ENCODE results near the gene LYST.

LYST gene

DNA sequence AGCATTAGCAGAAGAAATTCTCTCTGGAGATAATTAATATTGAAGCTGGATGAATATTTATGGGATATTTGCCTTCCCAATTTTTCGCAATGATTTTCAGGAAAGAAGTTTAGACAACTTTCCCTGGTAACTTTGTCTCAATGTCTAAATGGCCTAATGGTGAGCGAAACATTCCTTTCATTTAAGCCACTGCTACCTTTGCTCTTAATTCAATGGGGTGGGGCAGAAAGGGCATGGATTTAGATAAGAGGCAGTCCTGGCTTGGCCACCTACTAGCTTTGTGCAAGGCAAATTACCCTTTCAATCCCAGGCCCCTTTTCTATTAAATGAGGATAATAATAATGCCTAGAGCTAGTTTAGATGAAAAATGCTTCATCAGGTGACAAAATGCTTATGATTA, 27.1 kb upstream of the LYST start:
- no peaks in the 10 kb centered on the region for H3K36me3 ChIP-seq
- no peak overlapping the region for H3K4me3 ChIP-seq
- H3K27me3 ChIP-seq = no peaks in the 10 kb centered on the region
- peaks cover 0 to 60% (median 40%) of the 10 kb centered on the region in 10 experiments; a peak in 16 of 20 replicates for H3K4me1 ChIP-seq
- 0 out of 22 replicates have a peak, but pooled peaks cover 0 to 6% (median 0%) of the 10 kb centered on the region in 11 experiments for H3K9me3 ChIP-seq (replicated peaks in 1 of 11)
- H3K9ac ChIP-seq = no peak overlapping the region
- H3K27ac ChIP-seq = peak overlapping the region in 2 of 11 experiments; percentile 78 to 81; a peak in 4 of 22 replicates
- H3K4me2 ChIP-seq = peak overlapping the region in 6 of 11 experiments; percentile 60 to 92 (median 74); a peak in 9 of 22 replicates
- H4K20me1 ChIP-seq = no peaks in the 10 kb centered on the region
- no peak for TF ChIP-seq Cebpa-rat (IDR thresholded peaks at IDR 0.05)

DNA sequence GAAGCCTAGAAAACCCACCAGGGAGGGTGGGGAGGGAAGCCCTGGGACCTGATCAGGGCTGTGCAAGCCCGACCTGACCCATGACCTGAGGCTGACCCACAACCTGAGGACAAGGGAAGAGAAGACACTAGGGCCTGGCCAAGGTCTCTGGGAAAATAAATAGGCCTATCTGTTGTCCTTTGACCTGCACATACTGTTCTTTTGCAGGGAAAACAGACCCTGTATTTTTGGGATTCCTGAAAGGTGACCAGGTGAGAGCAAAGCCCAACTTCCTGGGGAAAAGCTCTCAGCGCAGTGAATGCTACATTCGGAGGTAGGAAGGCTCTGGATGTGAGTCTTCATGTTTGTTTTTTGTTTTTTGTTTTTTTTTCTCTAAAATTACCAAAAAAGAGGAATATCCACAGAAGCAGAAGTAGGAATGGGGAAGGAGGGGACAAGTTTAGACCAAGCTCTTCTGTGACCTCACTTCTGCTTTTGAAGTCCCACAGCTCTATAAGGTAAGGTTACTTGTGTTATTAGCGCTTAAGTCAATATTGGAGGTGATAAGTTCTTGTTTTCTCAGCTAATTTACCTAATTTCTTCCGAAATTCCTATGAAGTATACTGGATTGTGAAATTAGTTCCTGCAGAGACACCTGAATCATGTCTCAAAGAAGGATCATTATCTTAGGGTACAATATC, 26.2 kb upstream of the LYST start:
- H3K27ac ChIP-seq = peak overlapping the region in 8 of 11 experiments; percentile 11 to 81 (median 68); a peak in 14 of 22 replicates
- no peaks in the 10 kb centered on the region for H3K27me3 ChIP-seq
- H3K4me1 ChIP-seq = peaks cover 0 to 56% (median 33%) of the 10 kb centered on the region in 10 experiments; a peak in 14 of 20 replicates
- H3K9ac ChIP-seq = peak overlapping the region in 6 of 11 experiments; percentile 35 to 72 (median 66); a peak in 11 of 22 replicates
- 0 out of 22 replicates have a peak, but pooled peaks cover 0 to 6% (median 0%) of the 10 kb centered on the region in 11 experiments for H3K9me3 ChIP-seq (replicated peaks in 1 of 11)
- peak overlapping the region in 7 of 11 experiments; percentile 55 to 92 (median 73); a peak in 14 of 22 replicates for H3K4me2 ChIP-seq
- H3K36me3 ChIP-seq = no peaks in the 10 kb centered on the region
- H3K4me3 ChIP-seq = no peak overlapping the region
- no peak for TF ChIP-seq Cebpa-rat (IDR thresholded peaks at IDR 0.05)
- H4K20me1 ChIP-seq = no peaks in the 10 kb centered on the region

DNA sequence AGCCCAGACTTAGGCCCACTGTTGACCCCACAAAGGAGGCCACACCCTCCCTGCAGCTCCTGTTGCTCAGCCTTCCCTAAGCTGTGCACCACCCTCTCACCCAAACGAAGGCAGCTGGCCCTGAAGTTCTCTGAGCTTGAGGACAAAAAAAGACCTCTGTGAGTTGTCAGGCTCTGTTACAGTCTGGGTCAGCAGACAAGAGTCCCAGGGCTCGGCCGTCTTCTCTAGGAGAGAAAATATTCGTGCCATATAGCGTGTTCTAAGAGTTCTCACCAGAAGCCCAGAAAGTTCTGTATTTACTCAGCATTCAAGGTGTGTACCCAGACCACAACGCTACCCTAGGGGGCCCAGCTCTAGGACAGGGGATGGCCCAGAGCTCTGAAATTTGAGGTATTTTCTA, 25.5 kb upstream of the LYST start:
- Histone ChIP-seq H3K9me3 (replicated peaks in 1 of 11) (0 out of 22 replicates have a peak, but pooled peaks cover 0 to 4% (median 0%) of the 10 kb centered on the region in 11 experiments), H3K27ac (peak overlapping the region in 9 of 11 experiments; percentile 4 to 81 (median 63); a peak in 15 of 22 replicates), H3K27me3 (no peaks in the 10 kb centered on the region), H3K4me3 (no peak overlapping the region), H3K4me2 (peak overlapping the region in 7 of 11 experiments; percentile 0 to 92 (median 73); a peak in 12 of 22 replicates), H3K9ac (peak overlapping the region in 5 of 11 experiments; percentile 35 to 72 (median 67); a peak in 8 of 22 replicates), H3K4me1 (peaks cover 0 to 56% (median 27%) of the 10 kb centered on the region in 10 experiments; a peak in 14 of 20 replicates), H3K36me3 (no peaks in the 10 kb centered on the region), H4K20me1 (no peaks in the 10 kb centered on the region)
- TF ChIP-seq Cebpa-rat (IDR thresholded peaks at IDR 0.05) = no peak

DNA sequence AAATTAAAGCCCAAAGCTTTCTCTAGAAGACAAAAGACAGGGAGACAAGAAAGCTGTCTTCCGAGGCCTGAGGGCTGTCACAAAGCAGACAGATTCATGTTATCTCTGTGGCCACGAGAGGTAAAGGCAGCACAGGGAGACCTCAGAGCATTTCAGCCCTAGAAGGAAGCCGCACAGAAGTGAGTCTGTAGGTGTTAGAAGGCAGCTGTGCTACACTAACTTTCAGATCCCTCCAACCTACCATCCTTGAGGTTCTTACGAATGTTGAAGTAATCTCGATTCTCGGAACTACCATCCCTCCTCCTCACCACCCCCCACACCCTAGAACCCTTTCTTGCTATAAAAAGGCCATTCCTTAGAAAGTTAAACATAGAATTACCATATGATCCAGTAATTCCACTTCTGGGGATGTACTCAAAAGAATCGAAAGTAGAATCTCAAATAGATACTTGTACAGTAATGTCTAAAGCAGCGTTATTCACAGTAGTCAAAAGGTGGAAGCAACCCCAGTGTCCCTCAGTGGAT, 21.5 kb upstream of the LYST start:
- Histone ChIP-seq H4K20me1 (no peaks in the 10 kb centered on the region), H3K9ac (no peak overlapping the region), H3K4me3 (no peak overlapping the region), H3K27me3 (no peaks in the 10 kb centered on the region), H3K36me3 (no peaks in the 10 kb centered on the region), H3K4me1 (peaks cover 0 to 61% (median 27%) of the 10 kb centered on the region in 10 experiments; a peak in 17 of 20 replicates), H3K4me2 (0 out of 22 replicates have a peak overlapping the region, but pooled peaks of 2 of the 11 experiments have one; percentile 8 to 33), H3K9me3 (replicated peaks in 1 of 11) (no peaks in the 10 kb centered on the region), H3K27ac (peak overlapping the region in 4 of 11 experiments; percentile 8 to 38 (median 14); a peak in 2 of 22 replicates)
- TF ChIP-seq Cebpa-rat (IDR thresholded peaks at IDR 0.05) = no peak

DNA sequence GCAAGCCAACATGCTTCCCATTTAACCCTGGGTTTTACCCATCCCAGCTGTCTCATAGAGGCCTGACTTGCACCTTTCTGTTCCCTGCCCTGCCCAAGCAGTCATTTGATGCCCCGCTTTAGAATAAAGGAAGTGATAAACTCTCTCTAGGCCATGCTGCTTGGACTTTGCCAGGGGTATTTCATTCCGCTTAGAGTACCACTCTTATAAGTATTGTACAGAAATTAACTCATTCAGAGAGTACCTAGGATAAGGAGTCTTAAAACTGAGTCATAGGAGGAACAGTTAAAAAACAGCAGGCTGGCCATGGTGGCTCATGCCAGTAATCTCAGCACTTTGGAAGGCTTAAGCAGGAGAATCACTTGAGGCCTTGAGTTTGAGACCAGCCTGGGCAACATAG, 21.0 kb upstream of the LYST start:
- Histone ChIP-seq H3K36me3 (no peaks in the 10 kb centered on the region), H3K9ac (no peak overlapping the region), H3K9me3 (replicated peaks in 1 of 11) (no peaks in the 10 kb centered on the region), H3K4me3 (no peak overlapping the region), H3K4me1 (peaks cover 0 to 61% (median 27%) of the 10 kb centered on the region in 10 experiments; a peak in 17 of 20 replicates), H3K4me2 (peak overlapping the region in 4 of 11 experiments; percentile 8 to 33 (median 22); a peak in 1 of 22 replicates), H4K20me1 (no peaks in the 10 kb centered on the region), H3K27me3 (no peaks in the 10 kb centered on the region), H3K27ac (peak overlapping the region in 3 of 11 experiments; percentile 8 to 38 (median 8); a peak in 3 of 22 replicates)
- no peak for TF ChIP-seq Cebpa-rat (IDR thresholded peaks at IDR 0.05)

DNA sequence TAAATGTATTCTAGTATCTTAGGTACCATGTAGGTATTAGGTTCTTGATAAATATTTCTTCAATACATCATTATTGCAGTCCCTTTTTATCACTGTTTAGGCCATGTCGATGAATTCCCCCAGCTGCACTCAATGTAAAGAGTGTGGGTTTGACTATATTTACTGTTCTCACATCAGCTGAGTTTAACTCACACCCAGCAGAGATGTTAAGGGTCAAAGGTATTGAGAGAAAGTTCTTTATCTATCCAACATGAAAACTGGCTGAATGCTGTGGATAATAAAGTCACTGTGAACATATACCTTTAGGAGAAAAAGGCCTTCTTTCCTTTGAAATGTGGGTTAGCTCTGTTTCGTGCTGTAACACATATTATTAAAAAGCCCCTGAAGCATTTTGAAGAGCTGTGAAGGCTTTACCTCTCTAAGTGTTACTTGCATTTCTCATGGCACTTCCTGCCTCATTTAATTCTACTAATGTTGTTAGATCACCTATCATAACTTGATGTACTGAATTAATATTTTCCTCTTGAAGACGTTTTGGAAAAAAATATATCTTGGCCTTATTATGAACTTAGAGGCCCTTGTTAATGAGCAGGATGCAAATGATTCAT, 19.1 kb upstream of the LYST start:
- H3K9me3 ChIP-seq (replicated peaks in 1 of 11) = no peaks in the 10 kb centered on the region
- H3K4me2 ChIP-seq = no peak overlapping the region
- H3K4me1 ChIP-seq = peaks cover 5 to 64% (median 35%) of the 10 kb centered on the region in 10 experiments; a peak in 19 of 20 replicates
- no peak overlapping the region for H3K9ac ChIP-seq
- no peaks in the 10 kb centered on the region for H3K27me3 ChIP-seq
- no peak overlapping the region for H3K4me3 ChIP-seq
- H3K36me3 ChIP-seq = no peaks in the 10 kb centered on the region
- H3K27ac ChIP-seq = peak overlapping the region in 2 of 11 experiments; percentile 1 to 13; a peak in 1 of 22 replicates
- H4K20me1 ChIP-seq = no peaks in the 10 kb centered on the region
- TF ChIP-seq Cebpa-rat (IDR thresholded peaks at IDR 0.05) = no peak

DNA sequence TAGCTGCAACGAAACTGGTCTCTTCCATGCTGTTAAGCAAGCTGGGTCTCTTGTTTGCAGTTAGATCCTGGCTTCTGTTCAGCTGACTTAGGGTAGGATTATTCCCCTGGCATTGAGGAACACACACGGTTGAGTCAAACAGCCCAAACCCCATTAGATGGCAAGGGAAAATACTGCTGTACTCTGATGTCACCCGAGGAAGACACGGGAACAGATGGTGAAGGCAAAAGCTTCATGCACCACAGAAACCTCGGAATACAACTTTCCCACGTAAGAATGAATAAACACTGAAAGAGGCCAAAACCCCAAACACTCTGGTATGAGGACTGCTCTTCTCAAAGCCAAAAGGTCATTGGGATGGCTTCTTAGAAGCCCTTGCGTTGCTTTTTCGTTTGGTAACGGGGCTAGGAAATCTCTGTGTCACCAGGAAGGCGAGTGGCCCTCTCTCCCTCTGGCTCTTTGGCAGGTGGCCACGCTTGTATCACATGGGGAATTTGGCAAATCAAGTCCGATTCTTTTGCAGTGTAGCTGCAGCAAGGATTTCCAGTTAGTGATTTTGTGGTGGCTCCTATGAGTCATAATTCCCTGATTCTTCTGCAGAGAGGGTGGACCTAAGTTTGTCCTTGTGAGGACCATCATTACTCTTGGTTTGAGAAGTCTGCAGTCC, 16.7 kb upstream of the LYST start:
- H3K9me3 ChIP-seq (replicated peaks in 1 of 11) = no peaks in the 10 kb centered on the region
- peak overlapping the region in 9 of 11 experiments; percentile 33 to 88 (median 76); a peak in 18 of 22 replicates for H3K4me2 ChIP-seq
- H3K4me3 ChIP-seq = peak overlapping the region in 3 of 10 experiments; percentile 43 to 61 (median 52); a peak in 3 of 20 replicates
- no peaks in the 10 kb centered on the region for H4K20me1 ChIP-seq
- peaks cover 26 to 82% (median 57%) of the 10 kb centered on the region in 10 experiments for H3K4me1 ChIP-seq
- no peak for TF ChIP-seq Cebpa-rat (IDR thresholded peaks at IDR 0.05)
- no peaks in the 10 kb centered on the region for H3K27me3 ChIP-seq
- no peaks in the 10 kb centered on the region for H3K36me3 ChIP-seq
- peak overlapping the region in 9 of 11 experiments; percentile 16 to 90 (median 71); a peak in 17 of 22 replicates for H3K27ac ChIP-seq
- H3K9ac ChIP-seq = peak overlapping the region in 7 of 11 experiments; percentile 18 to 65 (median 49); a peak in 11 of 22 replicates

DNA sequence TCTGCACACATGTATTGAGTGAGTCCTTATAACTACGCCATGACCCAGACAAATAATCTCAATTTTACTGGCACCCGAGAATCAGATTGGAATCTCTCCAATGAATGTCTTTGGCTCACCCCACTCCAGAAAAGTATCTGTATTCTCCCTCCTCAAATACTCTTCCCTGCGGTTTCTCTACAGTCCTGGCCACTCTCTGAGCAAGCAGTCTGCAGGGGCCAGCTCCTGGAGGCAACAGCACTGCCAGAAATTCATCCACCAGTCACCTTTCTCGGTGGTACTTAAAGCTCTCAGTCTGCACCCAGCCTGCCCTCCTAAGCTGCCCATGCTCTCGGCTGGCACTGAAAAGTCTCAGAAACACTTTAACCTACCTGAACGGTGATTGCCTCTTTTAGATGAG, 16.1 kb upstream of the LYST start:
- no peak for TF ChIP-seq Cebpa-rat (IDR thresholded peaks at IDR 0.05)
- no peaks in the 10 kb centered on the region for H4K20me1 ChIP-seq
- peak overlapping the region in 6 of 11 experiments; percentile 18 to 65 (median 51); a peak in 9 of 22 replicates for H3K9ac ChIP-seq
- no peaks in the 10 kb centered on the region for H3K36me3 ChIP-seq
- H3K27ac ChIP-seq = peak overlapping the region in 9 of 11 experiments; percentile 16 to 90 (median 71); a peak in 17 of 22 replicates
- H3K9me3 ChIP-seq (replicated peaks in 1 of 11) = no peaks in the 10 kb centered on the region
- H3K27me3 ChIP-seq = no peaks in the 10 kb centered on the region
- peaks cover 26 to 82% (median 63%) of the 10 kb centered on the region in 10 experiments for H3K4me1 ChIP-seq
- H3K4me2 ChIP-seq = peak overlapping the region in 9 of 11 experiments; percentile 33 to 88 (median 76); a peak in 17 of 22 replicates
- H3K4me3 ChIP-seq = peak overlapping the region in 3 of 10 experiments; percentile 43 to 61 (median 52); a peak in 3 of 20 replicates

Data from BLaER1 treated with 17β-estradiol and CSF1 and Interleukin-3, amounts not matched to agents 10 nM and 100 nM (cell line).